Stimulated activated CD4-positive, alpha-beta T cell treated with anti-CD3 and anti-CD28 coated beads, Interleukin-2, amount 100 ng/mL, for 24 hours (primary cell): ENCODE measurements around the gene SESTD1.
"Not testable (repeated sequence)": the region's sequence is repeated elsewhere in the genome, so short reads cannot be mapped to it uniquely, and the experiment has no call there.

ENCODE experiments used
- DNase-seq, 2 donors: peaks; one replicate each; pipeline ENCODE4 v3.0.0-alpha.2; 2020

The SESTD1 gene

DNA sequence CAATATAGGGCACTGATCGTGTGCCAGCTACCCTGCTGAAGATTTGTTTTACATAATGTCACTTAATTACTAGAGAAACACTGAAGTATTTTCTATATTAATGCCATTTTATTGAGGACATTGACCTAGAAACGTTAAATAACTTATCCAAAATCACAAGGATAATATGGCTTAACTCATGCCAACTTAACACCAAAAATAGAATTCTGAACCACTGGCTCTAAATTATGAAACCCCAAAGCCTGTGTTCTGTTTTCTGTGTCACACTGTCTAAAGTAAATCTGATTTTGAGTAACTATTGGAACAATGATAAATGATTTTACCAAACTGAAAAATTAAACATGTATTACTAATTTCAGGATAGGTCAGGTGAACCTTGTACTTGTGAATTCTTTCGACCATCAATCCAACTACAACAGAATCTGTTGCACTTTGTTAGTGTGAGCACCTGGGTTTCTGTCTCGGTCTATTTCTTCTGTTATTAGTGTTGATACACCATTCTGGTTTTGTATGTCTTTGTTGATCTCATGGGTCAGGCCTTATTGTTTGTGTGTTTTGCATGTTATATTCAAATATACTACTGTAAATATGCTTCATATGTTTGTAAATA lies 166.4 kb downstream of the SESTD1 start:
- no peak for DNase-seq

DNA sequence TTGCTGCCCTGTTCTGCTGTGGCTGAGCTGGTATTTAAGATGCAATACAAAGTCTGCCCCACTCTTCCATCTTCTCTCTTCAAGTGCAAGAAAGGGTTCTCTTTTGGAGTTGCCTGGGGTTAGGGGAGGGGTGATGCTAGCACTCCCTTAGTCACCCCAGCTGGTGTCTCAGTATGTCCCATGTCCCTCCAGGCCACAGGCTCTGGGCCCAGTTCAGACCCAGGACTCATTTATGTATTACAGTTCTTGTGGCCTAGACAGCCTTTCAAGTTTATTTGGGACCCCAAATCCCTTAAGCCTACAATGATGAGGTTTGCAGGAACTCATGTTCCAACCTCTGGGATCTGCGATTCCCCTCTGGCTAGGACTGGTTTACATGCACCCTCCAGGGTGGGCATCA lies 167.5 kb downstream of the SESTD1 start:
- DNase-seq = no peak

DNA sequence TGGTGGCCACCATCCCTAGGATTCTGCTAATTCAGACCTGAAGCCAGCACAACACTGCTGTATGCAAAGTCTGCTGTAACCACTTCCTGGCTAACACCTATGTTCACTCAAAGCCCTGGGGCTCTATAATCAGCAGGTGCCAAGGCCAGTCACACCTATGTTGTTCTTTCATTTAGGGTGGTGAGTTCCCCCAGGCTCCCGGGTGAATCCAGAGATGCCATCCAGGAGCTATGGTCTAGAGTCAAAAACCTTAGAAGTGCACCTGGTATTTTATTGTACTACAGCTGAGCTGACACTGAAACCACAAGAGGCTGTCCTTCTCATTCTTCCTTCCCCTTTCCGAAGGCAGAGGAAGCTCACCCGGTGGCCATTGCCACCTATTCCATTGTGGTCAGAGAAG lies 168.5 kb downstream of the SESTD1 start:
- DNase-seq = no peak

DNA sequence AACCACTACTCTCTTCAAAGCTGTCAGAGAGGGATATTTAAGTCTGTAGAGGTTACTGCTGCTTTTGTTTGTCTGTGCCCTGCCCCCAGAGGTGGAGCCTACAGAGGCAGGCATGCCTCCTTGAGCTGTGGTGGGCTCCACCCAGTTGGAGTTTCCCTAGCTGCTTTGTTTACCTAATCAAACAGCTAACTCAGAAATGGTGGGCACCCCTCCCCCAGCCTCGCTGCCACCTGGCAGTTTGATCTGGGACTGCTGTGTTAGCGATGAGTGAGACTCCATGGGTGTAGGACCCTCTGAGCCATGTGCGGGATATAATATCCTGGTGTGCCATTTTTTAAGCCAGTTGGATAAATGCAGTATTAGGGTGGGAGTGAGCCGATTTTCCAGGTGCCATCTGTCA lies 171.7 kb downstream of the SESTD1 start:
- not testable (repeated sequence) for DNase-seq

DNA sequence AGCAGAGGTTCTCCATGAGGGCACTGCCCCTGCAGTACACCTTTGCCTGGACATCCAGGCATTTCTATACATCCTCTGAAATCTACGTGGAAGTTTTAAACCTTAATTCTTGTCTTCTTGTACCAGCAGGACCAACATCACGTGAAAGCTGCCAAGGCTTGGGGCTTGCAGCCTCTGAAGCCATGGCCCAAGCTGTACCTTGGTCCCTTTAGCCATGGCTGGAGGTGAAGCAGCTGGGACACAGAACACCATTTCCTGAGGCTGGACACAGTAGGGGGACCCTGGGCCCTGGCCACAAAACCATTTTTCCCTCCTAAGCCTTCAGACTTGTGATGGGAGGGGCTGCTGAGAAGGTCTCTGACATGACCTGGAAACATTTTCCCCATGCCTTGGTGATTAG lies 181.9 kb downstream of the SESTD1 start:
- no peak for DNase-seq

DNA sequence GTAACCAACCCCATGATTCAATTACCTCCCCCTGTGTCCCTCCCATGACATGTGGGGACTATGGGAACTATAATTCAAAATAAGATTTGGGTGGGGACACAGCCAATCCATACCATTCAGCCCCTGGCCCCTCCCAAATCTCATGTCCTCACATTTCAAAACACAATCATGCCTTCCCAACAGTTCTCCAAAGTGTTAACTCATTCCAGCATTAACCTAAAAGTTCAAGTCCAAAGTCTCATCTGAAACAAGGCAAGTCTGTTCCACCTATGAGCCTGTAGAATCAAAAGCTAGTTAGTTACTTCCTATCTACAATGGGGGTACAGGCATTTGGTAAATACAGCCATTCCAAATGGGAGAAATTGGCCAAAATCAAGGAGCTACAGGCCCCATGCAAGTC lies 182.7 kb downstream of the SESTD1 start:
- DNase-seq = no peak

DNA sequence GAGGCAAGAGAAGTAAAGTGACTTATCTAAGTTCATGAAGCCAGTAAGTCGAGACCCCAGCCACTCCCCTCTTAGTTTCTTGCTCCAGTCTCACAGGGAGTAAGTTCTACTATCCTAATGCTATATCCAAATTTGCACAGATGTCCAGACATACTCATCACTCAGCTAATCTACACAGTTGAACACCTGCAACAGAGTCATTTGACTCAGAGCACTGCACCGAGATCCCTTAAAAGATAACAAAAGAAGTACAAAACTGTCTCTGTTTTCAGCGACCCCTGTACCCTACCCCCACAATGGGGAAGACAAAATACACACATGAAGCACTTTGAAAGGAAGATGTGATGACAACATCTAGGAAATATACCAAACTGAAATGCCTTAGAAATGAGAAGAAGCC lies 192.1 kb downstream of the SESTD1 start:
- DNase-seq = no peak

DNA sequence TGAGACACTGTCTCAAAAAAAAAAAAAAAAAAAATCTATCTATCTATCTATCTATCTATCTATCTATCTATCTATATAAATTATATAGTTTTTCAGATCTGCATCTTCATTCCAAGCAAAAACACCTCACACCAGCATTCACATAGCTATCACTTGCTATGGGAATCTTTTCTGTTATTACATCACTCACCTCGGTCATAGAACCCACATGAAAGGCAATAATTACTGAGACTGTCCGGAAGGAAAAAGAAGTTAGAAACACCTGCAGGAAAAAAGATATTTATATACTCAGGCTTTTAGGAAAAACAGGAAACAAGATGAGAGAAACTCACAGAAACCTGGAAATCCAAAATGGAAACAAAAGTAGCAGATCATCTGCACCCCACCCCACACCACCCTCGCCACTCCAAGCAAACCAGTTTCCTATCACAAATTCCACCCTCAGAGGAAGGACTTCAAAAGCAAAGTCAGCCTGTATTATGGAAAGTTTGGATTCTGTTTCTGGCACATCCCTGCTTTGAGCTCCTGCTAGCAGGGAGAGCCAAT lies 192.7 kb downstream of the SESTD1 start:
- DNase-seq = no peak

DNA sequence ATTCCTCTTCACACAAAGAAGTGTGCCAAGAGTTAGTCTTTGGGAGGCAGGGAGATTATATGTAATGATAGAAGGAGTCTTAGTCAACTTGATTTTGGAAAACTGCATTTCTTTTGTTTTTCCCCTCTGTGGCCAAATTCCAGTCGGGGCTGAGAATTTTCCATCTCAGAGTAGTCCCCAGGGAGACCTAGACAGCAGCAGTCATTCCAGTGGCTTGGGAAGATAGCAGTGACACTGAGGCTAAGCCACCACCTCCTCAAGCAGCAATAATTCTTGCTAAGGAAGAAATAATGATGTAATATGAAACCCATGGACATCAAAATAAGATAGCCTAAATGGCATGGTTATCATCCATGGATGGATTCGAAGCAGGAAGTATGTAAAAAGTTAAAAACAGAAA lies 193.7 kb downstream of the SESTD1 start:
- DNase-seq = no peak

DNA sequence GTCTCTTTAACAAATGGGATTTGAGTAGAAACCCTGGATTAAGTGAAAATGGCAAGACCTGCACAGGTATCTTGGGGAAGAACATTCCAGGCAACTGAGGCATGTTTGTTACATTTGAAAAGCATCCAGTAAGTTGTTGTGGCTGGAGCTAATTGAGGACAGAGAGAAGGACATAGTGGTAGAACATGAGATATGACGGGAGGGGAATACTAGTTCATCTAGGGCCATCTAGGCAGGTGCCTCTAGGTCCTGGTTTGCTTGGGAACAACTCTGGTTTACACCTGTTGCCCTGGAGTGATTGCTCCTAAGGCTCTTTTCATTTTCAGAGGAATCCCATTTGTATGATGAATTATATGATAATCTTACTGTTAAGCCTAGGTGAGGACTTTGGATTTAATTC lies 194.9 kb downstream of the SESTD1 start:
- DNase-seq = no peak

DNA sequence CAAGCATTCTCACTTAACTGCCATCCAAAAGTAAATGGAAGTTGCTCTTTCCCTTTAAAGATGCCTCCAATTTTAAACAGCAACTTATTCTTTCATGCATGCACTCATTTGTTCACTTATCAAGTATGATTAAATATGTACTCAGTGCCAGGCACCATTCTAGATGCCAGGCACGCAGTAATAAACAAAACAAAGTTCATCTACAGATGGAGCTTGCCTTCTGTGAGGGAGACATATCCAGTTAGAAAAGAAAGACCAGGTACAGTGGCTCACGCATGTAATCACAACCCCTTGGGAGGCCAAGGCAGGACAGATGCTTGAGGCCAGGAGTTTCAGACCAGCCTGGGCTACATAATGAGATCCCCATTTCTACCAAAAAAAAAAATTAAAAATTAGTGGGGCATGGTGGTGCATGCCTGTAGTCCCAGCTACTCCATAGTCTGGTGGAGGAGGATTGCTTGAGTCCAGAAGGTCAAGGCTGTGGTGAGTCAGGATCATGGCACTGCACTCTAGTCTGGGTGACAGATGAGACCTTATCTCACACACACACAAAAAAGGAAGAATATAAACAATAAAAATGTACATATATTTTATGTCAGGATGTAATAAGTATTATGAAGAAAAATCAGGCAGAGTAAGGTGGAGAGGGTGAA lies 195.5 kb downstream of the SESTD1 start:
- no peak for DNase-seq

DNA sequence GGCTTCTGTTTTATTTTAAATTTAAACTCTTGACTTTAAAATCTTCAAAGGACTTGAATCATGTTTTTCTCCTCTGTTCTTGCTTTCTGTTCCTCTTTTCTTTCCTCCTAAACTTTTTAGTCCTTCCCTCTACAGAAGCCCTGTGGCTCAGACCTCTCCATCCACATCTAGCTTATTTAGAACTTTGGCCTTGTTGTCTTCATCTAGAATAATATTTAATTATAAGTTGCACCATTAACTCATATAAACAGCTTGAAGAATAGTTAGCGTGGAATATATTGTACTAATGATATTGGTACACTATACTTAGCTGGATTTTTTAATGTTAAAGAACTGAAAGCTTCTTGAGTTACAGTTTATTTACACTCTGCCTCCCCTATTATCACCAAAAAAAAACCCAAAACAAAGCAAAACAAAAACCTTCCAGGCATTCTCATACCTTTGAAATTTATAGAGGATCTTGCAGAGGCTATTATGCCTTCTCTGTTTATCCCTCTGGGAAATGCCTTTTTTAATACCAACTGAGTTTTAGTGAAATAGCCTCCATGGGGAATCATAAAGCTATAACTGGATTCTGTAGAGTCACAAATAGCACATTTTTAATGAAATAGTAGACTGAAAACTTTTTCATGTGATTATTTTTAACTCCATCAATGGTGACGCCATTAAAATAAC lies 205.5 kb downstream of the SESTD1 start:
- DNase-seq = no peak

DNA sequence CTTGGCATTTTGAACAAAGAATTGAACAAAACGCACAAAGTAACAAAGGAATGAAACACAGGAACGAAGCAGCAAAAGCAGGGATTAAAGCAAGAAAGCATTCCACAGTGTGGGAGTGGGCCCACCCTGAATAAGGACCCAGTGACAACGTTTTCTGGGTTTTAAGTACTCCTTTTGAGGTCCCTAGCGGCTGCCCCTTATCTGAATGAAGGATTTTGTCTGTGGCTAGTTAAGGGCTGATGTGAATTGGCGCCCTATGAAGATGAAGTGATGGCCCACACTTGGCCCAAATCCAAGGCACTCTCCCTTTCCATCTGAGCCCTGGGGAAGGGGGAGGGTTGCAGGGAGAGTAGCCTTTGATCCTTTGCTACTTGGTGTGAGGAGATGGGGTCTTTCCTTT lies 206.9 kb downstream of the SESTD1 start:
- no peak for DNase-seq

DNA sequence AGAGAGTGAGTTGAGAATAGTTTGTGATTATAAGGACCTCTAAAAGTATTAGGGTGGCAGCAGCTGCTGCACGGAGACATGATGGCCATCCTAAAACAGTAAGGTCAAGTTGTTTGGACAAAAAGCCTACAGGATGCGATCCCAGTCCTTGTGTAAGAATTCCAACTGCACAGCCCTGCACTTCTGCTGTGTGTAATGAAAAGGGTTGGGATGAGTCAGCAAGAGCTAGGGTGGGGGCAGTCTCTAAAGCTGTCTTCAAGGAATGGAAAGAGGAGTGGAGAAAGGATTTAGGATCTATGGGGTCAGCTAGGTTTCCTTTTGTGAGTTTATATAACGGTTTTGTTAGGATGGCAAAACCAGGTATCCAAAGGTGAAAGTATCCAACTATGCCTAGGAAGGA lies 211.1 kb downstream of the SESTD1 start:
- DNase-seq = not testable (repeated sequence)
